GM21825 (cell line): Measurements from ENCODE around the gene SLC4A11.

Experiments used
- ATAC-seq: cut with Tn5 transposase; IDR thresholded peaks from one replicate; pipeline ENCODE4 v1.9.1; 2021; ENCODE audit warnings: mild to moderate bottlenecking, moderate library complexity; ENCODE audit not compliant: unreplicated experiment

The SLC4A11 gene

DNA sequence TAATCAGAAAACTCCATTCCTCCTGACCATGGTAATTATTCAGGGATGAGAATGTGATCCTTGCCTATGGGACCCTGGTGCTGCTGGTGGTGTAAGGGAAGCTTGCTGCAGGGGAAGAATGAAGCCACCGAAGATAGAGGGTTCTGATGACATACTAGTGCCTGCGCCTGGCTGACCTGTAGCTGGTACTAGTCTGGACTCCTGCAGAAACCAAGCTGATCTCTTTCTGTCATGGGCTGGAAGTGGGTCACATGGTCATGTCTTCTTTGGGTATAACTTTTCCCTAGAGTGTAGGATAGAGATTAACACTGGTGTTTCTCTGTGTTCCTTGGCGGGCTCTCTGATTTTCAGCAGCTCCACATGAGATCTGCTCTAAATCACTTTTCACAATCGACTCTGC is 8.6 kb upstream of the SLC4A11 start:
- no peak for ATAC-seq

DNA sequence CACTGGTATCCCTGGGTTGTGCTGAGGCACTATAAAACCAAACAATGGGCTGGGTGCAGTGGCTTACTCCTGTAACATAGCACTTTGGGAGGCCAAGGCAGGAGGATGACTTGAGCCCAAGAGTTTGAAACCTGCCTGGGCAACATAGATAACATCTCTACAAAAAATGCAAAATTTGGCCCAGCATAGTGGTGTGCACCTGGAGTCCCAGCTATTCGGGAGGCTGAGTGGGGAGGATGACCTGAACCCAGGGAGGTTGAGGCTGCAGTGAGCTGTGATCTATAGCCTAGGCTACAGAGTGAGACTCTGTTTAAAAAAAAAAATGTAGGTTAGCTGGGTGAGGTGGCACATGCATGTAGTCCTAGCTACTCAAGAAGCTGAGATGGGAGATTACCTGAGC is 7.7 kb upstream of the SLC4A11 start:
- ATAC-seq = no peak

DNA sequence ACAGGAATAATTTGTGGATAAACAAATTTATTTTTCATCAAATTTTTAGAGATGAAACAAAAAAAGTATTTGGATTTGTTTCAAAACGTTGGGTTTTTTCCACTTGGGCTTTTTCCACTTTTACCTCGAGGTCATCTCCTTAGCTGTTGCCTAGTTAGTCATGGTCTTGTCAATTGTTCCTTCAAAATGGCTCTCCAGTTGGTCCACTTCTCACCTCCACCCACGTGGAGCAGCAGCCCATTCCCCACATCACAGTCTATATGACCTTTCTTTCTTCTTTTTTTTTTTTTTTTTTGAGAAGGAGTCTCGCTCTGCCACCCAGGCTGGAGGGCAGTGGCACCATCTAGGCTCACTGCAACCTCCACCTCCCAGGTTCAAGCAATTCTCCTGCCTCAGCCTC is 6.7 kb upstream of the SLC4A11 start:
- no peak for ATAC-seq

DNA sequence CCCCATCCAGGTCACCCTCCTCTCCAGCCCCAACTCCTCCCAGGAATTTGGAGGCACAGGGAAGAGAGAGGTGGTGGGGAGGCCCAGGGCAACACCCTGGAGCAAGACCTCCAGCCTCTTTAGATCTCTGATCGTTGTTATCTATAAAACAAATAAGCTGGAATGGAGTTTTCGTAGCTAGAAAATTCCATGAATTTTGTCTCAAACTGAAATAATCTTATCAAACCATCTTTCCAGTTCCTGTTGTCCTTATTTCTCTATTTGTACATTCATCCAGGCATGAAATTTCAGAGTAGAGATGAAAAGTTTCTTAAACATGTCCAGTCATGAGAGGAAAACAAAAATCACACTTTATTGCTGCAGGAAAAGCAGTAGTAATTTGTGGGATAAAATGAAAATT is 6.2 kb upstream of the SLC4A11 start:
- no peak for ATAC-seq

DNA sequence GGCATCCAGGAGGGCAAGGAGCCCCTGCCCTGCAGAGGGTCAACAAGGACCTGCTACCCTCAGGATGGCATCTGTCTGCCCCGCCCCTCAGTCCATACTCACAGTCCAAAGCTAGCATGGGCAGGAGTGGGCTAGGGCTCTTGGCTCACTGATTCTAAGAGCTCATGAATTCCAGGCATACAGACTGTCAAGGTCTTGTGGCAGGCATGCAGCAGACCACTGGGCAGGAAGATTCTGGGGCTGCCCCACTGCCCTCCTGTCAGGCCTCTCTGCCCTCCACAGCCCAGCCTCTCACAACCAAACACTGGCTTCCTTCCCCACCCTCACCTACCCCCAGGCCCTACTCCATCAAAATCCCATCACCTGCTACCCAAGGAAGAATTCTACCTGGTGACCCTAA is 5.6 kb upstream of the SLC4A11 start:
- ATAC-seq = no peak

DNA sequence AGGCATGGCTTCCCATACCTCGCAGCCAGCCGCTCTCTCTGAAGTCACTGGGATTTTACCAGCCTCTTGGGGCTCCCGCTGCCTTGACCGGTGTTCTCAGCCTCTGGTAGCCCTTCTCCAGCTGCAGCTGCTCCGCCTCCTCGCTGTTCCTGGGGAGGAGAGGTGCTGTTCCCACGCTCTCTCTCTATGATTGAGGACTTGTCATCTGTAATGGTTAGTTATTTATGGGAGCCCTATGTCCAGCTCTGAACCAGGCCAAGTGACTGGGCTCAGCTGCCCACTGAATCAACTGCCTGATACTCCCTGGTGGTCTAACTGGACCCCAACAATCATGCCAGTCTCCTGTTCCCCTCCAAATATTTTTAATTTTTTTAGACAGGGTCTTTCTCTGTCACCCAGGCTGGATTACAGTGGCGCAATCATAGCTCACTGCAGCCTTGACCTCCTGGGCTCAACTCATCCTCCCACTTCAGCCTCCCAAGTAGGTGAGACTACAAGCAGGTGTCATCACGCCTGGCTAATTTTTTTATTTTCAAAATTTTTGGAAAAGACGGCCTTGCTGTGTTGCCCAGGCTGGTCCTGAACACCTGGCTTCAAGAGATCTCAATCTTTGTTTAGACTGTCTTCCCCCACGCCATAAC is 4.8 kb upstream of the SLC4A11 start:
- no peak for ATAC-seq

DNA sequence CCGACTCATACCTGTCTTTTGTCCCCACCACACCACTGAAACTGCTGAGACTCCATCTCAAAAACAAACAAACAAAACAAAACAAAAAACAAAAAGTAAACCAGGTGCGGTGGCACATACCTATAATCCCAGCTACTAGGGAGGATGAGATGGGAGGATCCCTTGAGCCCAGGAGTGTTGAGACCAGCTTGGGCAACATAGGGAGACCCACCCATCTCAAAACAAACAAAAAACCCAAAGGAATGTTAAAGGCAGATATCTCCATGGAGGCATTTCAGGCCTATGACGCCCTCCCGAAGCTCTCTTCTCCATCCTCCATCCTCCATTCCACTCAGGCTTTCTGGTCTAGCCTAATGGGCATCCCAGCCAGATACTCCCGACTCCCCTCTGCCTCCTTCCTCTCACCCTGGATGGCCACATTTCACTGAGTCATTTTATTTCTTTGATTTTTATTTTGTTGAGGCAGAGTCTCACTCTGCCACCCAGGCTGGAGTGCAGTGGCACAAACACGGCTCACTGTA is 3.2 kb upstream of the SLC4A11 start:
- no peak for ATAC-seq

DNA sequence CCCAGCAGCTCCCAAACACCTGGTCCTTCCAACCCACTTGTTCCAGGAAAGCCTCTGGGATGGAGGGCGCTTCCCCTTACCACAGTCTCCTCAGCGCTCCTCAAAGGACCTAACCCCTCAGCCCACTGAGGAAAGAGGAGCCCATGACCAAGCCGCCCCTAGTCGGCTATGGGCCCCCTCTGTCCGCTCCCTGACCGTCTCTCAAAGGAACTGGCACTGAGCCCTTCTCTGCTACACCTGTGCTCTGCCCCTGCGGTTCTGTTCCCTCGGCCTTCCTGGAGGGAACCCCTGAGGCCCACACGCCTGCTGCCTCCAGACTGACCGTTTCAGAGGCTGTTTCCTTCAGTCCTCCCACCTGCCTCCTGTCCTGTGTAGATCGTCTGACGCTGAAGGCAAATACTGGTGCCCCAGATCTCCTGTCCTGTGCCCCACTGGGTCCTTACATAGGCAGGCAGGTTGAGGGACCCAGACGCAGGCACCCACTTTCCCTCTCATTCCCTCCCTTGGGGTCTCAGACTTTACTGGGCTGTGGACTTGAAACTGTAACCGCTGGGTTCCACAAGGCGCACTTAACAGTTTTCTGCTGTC is 1.9 kb upstream of the SLC4A11 start:
- no peak for ATAC-seq

DNA sequence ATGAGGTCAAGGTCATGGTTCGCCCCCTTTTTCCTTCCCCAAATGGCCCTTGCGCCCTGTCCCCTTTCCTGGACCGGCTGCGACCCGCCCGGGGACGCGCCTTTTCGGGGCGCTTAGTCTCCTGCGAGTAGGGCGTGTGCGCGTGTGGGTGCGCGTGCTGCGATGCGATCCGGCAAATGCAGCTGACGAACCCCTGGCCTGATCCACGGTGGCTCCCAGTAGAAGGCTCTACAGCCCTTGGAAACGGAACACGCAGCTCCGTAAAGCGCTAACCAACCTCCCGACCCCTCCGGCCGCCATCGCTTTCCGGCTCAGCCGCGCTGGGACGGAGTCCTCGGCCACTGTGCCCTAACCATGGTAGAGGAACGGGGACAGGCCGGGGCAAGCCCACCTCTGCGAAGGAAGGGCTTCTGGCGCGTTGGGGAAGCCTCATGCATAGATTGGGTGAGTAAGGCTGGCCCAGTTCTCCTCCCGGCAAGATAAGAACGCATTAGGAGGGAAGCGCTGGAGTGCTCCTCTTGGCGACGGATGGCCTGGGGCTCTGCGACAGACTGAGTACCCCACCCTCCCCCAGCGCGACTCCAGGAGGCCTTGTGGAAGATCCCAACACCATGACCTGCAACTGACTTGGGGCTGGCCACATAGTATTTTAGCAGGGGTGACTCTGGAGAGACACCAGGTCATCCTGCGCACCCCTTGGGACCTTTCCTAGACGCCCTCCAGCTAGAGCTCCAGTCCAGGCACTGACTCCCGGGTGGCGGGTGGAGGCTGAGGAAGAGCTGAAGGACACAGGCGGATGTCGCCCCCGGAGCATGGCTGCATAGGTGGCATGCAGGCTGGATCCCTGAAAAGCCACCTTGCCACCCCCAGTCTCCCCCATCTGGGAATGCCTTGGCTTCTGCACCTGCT is 1.1 kb upstream of the SLC4A11 start:
- ATAC-seq = no peak

DNA sequence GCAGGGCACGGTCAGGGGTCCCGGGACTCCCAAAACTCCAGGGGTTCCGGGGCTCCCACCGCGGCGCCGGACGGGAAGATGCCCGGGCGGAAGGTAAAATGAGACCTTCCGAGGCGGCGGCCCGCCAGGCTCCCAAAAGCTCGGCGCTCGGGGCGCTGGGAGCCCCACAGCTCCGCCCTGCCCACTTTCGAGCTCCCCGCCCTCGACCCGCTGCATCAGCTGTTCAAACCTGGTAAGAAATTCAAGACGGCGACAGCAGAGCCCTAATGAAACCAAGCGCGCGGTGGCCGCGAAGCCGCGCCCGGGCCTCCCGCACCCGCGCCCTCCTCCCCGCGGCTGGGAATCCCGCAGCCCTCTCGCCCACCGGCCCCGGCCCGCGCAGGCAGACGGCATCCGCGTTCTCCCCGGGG is 369 bp downstream of the SLC4A11 start:
- ATAC-seq = no peak

DNA sequence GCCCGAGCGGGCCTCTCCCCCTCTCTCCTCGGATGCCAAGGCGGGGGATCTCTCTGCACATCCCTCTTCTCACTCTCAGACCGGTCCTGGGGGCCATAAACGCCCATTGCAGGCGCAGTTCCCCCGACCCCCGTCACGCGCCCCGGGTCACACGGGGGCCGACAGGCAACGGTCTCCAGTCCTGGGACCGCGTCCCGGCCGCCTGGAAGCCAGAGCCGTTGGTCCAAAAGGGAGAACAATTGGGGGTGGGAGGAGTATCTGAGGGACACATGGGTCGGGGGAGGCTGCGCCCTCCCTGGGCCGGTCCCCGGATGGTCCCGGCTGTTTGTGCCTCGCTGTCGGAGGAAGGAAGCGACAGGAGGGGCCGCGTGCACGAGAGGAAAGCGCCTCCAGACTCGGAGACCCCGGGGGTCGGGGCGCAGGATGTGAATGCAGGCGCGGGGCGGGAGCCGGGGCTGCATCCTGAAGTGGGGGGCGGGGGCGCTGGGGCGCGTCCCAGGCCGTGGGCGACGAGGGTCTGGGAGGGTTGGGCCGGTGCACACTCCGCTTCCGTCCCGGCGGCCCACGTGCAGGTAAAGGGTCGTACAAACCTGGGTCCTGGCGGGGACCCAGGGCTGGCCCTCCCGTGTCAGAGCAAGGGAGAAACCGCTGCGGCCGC is 903 bp downstream of the SLC4A11 start:
- no peak for ATAC-seq

DNA sequence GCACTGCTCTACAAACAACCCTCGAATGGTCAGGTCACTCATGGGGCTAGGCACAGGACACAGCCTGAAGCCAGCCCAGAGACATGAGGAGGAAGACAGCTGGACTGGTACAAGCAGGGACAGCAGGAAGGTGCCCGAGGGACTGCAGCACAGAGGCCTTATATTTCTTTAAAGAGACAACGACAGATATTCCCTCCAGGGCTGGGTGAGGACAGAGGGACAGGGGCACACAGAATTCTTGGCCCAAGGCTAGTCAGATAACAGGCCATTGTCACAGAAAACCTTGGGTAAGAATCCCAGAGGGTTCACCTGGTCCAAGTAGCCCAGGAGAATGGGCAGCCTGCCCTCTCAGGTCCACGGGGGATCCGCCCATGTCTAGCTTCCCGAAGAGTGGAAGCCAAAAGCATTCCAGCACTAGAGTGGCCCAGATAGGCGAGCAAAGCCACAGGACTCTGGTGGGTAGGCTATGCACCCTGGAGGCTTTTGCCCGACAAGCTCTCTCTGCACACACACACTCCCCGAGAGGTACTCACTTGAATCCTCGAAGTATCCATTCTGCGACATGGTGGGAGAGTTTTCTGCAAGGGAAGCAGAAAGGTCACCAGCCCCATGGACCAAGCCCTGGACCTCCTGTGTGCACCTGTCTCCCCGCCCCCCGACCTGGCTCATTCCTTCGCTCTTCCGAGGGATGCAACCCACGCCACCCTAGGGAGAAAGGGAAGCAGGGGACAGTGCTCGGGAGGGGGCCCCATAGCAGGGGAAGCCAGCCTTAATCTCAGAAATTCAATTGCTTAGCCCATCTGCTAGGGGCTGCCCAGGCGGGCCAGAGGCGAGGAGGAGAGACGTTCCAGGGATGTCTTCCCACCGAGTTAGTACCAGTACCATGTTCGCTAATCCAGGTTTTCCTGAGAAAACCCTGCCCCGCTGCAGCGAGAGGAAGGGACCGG is 1.7 kb downstream of the SLC4A11 start:
- ATAC-seq = no peak

DNA sequence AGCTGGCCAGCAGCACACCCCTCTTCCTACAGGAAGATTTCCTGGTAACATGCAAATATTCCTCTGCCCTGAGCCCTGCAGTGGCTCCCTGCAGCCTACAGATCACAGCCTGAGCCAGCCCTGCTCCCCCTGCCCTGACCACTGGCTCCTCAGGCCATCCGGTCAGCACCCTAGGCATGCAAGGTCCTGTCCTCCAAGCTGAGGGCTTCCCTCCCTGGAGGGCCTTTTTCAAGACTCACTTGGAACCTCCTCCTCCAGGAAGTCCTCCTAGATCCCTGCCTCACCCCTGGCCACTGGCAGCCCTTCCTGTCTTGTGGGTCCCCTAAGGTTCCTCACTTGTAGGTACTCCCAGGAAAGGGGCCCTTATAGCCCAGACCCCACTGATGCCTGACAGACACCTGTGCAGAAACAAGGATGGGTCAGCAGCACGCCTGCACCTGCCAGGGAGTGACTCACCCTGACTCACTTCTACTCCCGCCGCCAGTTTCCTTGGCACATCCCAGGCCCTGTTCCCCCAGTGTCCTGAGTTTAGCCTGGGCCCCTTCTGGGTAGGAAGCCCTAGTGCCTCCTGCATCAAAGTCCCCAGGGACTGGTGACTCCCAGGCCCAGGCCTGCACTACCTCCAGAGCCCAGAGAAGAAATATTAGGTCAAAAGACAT is 3.2 kb downstream of the SLC4A11 start:
- ATAC-seq = no peak

DNA sequence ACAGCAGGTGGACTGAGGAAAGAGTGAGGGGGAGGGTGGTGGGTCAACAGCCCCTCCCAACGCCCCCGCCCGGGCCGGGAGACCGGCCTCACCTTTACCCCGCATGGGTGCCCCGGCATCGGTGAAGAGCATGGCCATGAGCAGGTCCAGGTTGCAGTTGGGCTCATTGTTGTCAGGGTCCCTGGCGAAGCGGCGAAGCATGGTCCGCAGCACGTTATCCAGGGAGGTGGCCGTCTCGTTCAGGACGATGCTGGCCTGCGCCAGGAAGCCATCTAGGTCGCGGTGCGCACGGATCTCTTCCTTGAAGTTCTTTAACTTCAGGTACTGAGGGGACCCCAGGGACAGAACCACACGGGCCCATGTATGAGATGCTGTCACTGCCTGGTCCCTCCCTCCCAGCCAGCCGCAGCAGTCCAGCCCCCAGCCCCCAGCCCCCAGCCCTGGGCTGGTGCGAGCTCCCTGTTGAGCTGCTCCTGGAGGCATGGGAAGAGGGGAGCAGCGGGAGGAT is 4.9 kb downstream of the SLC4A11 start:
- no peak for ATAC-seq

DNA sequence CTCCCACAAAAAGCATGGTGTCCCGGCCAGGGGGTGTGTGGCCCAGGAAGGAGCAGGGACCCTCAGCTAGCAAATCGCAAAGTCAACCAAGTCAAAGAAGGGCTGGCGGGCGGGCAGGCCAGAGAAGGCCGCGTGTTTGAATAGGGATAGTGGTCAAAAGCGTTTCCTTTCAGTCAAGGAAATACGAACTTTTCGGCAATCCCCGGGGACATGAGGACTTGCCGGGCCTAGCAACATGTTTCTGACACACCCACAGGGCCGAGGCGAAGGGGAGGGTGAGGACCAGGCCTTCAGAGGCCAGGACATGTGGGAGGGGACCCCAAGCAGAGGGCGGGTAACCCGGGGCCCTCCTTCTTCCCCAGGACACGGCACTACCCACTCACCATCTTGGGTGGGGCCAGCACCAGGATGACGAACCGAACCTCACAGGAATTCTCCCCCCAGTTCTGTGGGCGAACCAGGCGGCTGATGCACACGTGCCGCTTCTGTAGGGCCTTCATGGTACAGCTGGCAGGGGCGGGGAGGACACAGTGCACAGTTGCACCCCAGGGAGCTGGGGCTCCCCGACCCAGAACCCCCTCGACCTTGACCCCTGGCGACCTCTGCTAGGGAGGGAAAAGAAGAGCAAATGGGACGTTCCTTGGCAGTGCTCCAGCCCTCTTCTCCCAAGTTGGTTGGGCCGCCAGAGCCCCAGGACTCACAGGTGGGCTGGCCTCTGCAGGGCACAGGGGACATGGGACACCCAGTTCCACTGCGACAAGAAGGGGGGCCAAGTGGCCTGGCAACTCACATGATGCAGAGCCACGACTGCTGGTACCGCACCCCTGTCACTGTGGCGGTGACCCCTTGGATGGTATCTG is 5.6 kb downstream of the SLC4A11 start:
- ATAC-seq = no peak

DNA sequence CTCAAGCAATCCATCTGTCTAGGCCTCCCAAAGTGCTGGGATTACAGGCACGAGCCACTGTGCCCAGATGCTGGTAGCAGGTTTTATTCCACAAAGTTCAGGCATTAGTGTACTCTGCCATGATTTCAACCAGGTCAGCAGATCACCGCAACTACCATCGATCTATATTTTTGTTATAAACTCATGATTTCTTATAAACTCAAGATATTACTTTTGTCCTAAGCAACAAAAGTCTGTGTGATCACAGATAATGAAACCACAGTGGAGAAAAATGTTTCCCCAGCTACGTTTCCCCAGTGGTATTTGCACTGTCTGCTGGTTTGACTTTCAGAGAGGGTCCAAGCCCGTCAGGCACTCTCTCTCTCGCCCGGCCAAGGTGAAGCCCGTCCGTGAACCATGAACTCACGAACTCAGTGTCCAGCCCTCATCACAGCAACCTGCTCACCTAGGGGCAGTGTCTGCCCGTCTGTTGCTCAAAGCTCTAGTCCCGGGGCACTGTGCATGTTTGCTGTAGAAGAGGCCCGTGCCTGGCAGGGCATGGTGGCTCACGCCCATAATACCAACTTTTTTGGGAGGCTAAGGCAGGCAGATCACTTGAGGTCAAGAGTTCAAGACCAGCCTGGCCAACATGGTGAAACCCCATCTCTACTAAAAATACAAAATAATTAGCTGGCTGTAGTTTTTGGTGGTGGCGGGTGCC is 7.0 kb downstream of the SLC4A11 start:
- no peak for ATAC-seq

DNA sequence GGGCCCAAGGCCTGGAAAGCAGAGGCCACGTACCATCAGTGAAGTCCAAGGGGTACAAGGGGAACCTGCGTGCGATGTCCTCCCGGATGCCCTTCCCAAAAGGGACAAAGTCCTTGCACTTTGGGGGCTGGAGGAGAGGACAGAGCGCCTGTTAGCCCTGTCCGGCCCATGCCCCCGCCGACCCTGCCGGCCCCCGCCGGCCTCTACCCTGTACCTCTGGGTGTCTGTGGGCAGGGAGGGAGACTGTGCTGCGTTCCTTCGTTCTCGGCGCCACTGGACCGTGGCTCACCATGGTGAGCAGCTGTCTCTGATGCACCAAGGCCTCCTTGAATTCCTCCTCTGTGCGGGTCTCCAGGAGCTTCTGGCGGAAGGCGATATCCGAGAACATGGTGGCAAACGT is 7.9 kb downstream of the SLC4A11 start:
- no peak for ATAC-seq

DNA sequence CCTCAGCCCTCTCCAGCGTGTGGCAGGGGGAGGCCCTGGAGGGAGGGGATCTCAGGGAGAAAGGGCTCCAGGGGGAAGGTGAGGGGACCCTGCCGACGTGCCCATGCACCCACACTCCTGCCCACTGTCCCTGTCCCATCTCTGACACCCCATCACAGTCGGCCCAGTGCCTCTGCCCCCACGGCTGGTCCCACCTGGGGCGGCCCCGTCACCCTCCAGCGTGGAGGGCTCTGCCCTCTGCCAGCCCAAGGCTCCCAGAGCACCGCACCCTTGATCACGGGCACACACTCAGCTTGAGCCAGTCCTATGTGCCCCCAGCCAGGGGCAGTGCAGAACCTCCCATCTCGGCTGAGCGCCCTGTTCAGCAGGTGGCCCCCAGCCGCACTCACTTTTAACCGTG is 9.2 kb downstream of the SLC4A11 start:
- no peak for ATAC-seq
